Measurements from ENCODE around the gene KSR1. TPM values are rescaled to one million over a fixed set of nuclear protein-coding genes. Genes with fewer than 3 reads are reported as not detected.

Gene KSR1
- total RNA-seq, 1 experiment from 2014 or later = 41.7 TPM

DNA sequence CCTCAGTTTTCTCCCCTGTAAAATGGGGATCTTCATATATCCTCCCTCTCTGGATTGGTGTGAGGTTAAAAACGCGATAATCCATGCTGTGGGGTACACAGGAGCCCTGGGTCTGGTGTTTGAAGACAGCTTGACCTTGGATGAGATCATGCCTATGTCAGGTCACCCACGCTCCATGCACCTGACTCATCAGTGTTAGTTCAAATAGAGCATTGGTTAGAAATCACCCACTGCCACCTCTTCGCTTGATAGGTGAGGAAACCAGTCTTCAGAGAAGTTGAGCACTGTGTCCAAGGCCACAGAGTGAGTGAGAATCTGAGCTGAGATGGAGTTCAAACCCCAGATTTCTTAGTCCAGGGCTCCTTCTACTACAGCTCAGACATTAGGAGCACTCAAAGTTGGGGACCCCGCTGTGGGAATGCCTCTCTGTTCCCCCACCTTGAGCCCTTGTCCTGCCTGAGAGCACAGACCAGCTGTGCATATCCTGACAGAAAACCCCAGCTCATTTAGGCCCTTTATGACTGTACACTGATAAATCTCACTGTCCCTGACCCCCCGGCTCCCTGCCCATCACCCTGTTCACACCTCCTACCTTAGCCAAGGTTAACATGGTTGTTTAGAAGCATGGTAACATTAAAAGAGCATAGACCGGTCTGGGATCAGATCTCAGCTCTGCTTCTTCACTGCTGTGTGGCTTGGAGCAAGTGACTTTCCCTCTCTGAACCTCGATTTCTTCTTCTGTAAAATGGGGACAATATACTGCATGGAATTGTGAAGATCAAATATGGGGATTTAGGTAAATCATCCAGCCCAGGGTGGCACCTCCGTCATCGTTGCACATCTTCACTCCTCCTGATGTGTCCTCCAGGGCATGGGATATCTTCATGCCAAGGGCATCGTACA lies 152.3 kb downstream of the KSR1 start:
- DNase-seq (ENCODE audit: low spot score) = no peak
- intact Hi-C loops (cut with micrococcal nuclease; ENCODE audit: unreplicated experiment) = loop anchor here (5.0 kb wide), 2 partner anchors 36 to 266 kb away; no protein-coding TSS in a partner anchor
- POLR2A ChIA-PET (ENCODE audit: low non-redundant PET) = no interaction called here
- TF ChIP-seq CTCF (conservative IDR thresholded peaks at IDR 0.05; ENCODE audit: low read depth, low read length) (no peak), EZH2 (IDR thresholded peaks at IDR 0.05; ENCODE audit: borderline replicate concordance, low read depth, low read length, poor library complexity, severe bottlenecking) (no peak)
- Histone ChIP-seq H3K27ac (ENCODE audit: low read depth, low read length, poor library complexity, severe bottlenecking) (no peak overlapping the region), H3K4me1 (ENCODE audit: insufficient read depth, low read length, poor library complexity, severe bottlenecking) (no peaks in the 10 kb centered on the region), H3K36me3 (ENCODE audit: insufficient read depth, low read length, poor library complexity, severe bottlenecking) (peaks cover 16% of the 10 kb centered on the region), H3K4me3 (ENCODE audit: low read depth, low read length, poor library complexity, severe bottlenecking) (no peak overlapping the region), H3K27me3 (replicated peaks; ENCODE audit: insufficient read depth, low read depth, low read length, poor library complexity) (no peaks in the 10 kb centered on the region), H3K9me3 (ENCODE audit: low read depth, low read length, poor library complexity, severe bottlenecking) (no peaks in the 10 kb centered on the region)
- no TSS peak for BruUV-seq (replicated peaks)
- CTCF ChIA-PET = no interaction called here

GRCh38 chr17:27609611-27610303 lies 153.5 kb downstream of the KSR1 start:
- ChIA-PET CTCF (interaction anchor here (0.7 kb wide), 1 partner anchor 41 kb away, joined by 3 read pairs; no protein-coding TSS in a partner anchor), POLR2A (ENCODE audit: low non-redundant PET) (no interaction called here)
- Histone ChIP-seq H3K36me3 (ENCODE audit: insufficient read depth, low read length, poor library complexity, severe bottlenecking) (peaks cover 10% of the 10 kb centered on the region), H3K9me3 (ENCODE audit: low read depth, low read length, poor library complexity, severe bottlenecking) (no peaks in the 10 kb centered on the region), H3K27me3 (replicated peaks; ENCODE audit: insufficient read depth, low read depth, low read length, poor library complexity) (no peaks in the 10 kb centered on the region), H3K4me1 (ENCODE audit: insufficient read depth, low read length, poor library complexity, severe bottlenecking) (no peaks in the 10 kb centered on the region), H3K27ac (ENCODE audit: low read depth, low read length, poor library complexity, severe bottlenecking) (no peak overlapping the region), H3K4me3 (ENCODE audit: low read depth, low read length, poor library complexity, severe bottlenecking) (no peak overlapping the region)
- no TSS peak for BruUV-seq (replicated peaks)
- intact Hi-C loops (cut with micrococcal nuclease; ENCODE audit: unreplicated experiment) = loop anchor here (5.0 kb wide), 2 partner anchors 37 to 267 kb away; no protein-coding TSS in a partner anchor
- peak; percentile 25 for DNase-seq (ENCODE audit: low spot score)
- TF ChIP-seq CTCF (conservative IDR thresholded peaks at IDR 0.05; ENCODE audit: low read depth, low read length) (peak; percentile 58), EZH2 (IDR thresholded peaks at IDR 0.05; ENCODE audit: borderline replicate concordance, low read depth, low read length, poor library complexity, severe bottlenecking) (no peak)

DNA sequence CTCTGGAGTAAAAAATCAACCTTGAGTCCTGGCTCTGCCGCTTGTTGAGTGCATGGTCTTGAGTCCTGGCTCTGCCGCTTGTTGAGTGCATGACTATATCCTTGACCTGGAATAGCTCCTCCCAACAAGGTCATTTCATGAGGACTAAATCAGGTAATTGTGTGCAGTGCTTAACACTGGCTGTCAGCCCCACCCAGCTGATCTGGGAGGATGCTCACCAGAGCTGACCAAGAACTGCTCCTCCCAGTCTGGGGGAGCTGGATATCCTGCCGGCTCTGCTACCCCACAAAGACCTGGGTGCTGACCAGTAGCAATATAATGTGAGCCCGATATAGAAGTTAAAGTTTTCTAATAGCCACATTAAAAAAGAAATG lies 154.0 kb downstream of the KSR1 start:
- Histone ChIP-seq H3K36me3 (ENCODE audit: insufficient read depth, low read length, poor library complexity, severe bottlenecking) (peaks cover 10% of the 10 kb centered on the region), H3K4me3 (ENCODE audit: low read depth, low read length, poor library complexity, severe bottlenecking) (no peak overlapping the region), H3K9me3 (ENCODE audit: low read depth, low read length, poor library complexity, severe bottlenecking) (no peaks in the 10 kb centered on the region), H3K27me3 (replicated peaks; ENCODE audit: insufficient read depth, low read depth, low read length, poor library complexity) (no peaks in the 10 kb centered on the region), H3K27ac (ENCODE audit: low read depth, low read length, poor library complexity, severe bottlenecking) (no peak overlapping the region), H3K4me1 (ENCODE audit: insufficient read depth, low read length, poor library complexity, severe bottlenecking) (no peaks in the 10 kb centered on the region)
- TF ChIP-seq EZH2 (IDR thresholded peaks at IDR 0.05; ENCODE audit: borderline replicate concordance, low read depth, low read length, poor library complexity, severe bottlenecking) = no peak
- TF ChIP-seq CTCF (conservative IDR thresholded peaks at IDR 0.05; ENCODE audit: low read depth, low read length) = no peak
- no peak for DNase-seq (ENCODE audit: low spot score)
- ChIA-PET POLR2A (ENCODE audit: low non-redundant PET) (no interaction called here), CTCF (interaction anchor here (0.7 kb wide), 1 partner anchor 41 kb away, joined by 3 read pairs; no protein-coding TSS in a partner anchor)
- intact Hi-C loops (cut with micrococcal nuclease; ENCODE audit: unreplicated experiment) = no loop called here
- no TSS peak for BruUV-seq (replicated peaks)
